ENCODE data around the gene TDRD3. TPM values are rescaled to one million over a fixed set of nuclear protein-coding genes. Genes with fewer than 3 reads are reported as not detected.

Gene TDRD3
- total RNA-seq, 1 donor from 2014 or later = 3.0 TPM

DNA sequence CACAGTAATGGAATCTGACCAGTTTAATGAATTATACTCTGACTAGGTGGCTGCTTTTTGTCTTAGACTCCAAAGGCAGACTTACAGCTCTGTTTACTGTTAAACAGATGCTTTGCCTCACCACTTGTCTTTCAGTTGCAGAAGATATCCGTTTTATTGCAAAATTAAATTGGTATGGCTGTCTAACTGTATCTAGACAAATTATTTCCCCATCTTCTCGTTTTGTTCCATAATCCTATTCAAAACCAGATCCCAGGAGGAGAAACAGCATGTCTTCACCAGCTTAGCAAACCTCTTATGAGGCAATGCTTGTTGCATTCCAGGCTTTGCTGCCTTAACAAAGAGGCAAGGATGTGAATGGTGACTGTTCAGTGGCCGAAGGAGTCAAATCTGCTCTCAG lies 215.6 kb downstream of the TDRD3 start:
- intact Hi-C loops (cut with DNase I) = no loop called here

DNA sequence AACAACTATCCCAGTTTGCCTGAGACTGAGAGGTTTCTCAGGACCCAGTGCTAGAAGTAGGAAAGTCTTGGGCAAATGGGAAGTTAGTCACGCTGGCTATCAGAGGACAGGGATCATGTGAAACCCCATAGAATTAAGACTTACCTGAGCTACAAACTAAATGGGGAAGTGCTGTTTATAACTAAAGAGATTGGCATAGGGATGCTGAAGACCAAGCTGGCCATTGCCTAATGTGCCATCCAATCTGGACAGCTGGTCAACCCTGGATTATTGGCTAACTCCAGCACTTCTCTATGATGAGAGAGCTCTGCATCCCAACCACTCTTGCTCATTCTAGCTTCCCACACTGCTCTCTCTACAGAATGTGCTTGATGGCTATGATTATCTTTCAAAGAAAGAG lies 216.1 kb downstream of the TDRD3 start:
- Histone ChIP-seq H3K27me3 (no peaks in the 10 kb centered on the region), H3K4me1 (no peaks in the 10 kb centered on the region), H3K4me3 (no peak overlapping the region), H3K9me3 (no peaks in the 10 kb centered on the region), H3K36me3 (no peaks in the 10 kb centered on the region), H3K27ac (no peak overlapping the region)
- TF ChIP-seq, protein P1, sequence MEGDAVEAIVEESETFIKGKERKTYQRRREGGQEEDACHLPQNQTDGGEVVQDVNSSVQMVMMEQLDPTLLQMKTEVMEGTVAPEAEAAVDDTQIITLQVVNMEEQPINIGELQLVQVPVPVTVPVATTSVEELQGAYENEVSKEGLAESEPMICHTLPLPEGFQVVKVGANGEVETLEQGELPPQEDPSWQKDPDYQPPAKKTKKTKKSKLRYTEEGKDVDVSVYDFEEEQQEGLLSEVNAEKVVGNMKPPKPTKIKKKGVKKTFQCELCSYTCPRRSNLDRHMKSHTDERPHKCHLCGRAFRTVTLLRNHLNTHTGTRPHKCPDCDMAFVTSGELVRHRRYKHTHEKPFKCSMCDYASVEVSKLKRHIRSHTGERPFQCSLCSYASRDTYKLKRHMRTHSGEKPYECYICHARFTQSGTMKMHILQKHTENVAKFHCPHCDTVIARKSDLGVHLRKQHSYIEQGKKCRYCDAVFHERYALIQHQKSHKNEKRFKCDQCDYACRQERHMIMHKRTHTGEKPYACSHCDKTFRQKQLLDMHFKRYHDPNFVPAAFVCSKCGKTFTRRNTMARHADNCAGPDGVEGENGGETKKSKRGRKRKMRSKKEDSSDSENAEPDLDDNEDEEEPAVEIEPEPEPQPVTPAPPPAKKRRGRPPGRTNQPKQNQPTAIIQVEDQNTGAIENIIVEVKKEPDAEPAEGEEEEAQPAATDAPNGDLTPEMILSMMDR (IDR thresholded peaks at IDR 0.05) = no peak
- intact Hi-C loops (cut with DNase I) = no loop called here
- DNase-seq (ENCODE audit: low spot score in 2 of 2) = no peak

More for the DNA sequence above, 215.6 kb downstream of the TDRD3 start:
- no peaks in the 10 kb centered on the region for H3K36me3 ChIP-seq
- H3K4me1 ChIP-seq = no peaks in the 10 kb centered on the region
- H3K27ac ChIP-seq = no peak overlapping the region
- H3K4me3 ChIP-seq = no peak overlapping the region
- DNase-seq (ENCODE audit: low spot score in 2 of 2) = no peak
- TF ChIP-seq, protein P1 (IDR thresholded peaks at IDR 0.05) = no peak
- H3K27me3 ChIP-seq = no peaks in the 10 kb centered on the region
- H3K9me3 ChIP-seq = no peaks in the 10 kb centered on the region

DNA sequence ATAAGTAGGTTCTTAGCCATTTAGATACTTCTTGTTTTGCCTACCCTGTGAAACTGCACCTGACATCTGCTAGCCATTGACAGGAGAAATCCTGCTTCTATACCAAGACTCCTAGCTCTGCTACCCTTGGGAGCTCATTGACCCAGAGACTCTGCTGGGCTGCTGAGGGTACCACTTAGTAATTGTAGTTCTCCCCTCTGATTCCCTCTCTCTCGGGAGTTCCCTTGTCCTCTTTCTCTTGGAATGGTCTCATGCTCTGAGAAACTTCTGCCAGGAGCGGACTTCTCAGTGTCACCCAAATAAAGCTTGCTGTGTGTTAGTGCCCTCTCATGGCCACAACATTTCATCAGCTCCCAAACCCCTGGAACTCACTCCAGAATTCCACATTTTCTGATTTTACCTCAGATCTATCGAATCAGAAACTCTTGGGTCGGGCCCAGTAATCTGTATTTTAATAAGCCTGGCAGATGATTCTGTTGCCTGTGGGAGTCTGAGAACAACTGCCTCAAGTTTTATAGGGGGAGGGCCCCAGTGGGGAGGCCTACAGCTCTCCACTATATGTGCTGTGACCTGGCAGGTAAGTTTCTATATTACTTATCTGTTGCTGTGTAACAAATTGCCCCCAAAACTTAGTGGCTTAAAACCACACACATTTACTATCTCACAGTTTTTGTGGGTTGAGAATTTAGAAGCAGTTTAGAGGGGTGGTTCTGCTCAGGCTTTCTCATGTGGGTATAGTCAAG lies 221.1 kb downstream of the TDRD3 start:
- H3K36me3 ChIP-seq = no peaks in the 10 kb centered on the region
- no peaks in the 10 kb centered on the region for H3K27me3 ChIP-seq
- H3K4me3 ChIP-seq = no peak overlapping the region
- DNase-seq (ENCODE audit: low spot score in 2 of 2) = no peak
- TF ChIP-seq, protein P1 (IDR thresholded peaks at IDR 0.05) = peak in 1 of 3 experiments; percentile 23
- H3K27ac ChIP-seq = no peak overlapping the region
- no peaks in the 10 kb centered on the region for H3K4me1 ChIP-seq
- no peaks in the 10 kb centered on the region for H3K9me3 ChIP-seq
- intact Hi-C loops (cut with DNase I) = no loop called here

DNA sequence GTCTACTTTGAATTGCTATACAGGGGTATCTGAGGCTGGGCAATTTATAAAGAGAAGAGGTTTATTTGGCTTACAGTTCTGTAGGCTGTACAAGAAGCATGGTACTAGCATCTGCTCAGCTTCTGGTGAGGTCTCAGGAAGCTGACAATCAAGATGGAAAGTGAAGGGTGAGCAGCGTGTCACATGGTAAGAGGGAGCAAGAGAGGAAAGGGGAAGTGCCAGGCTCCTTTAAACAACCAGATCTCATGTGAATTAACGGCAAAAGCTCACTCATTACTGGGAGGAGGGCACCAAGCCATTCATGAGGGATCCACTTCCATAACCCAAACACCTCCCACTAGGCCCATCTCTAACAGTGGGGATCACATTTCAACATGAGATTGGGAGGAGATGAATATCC lies 222.4 kb downstream of the TDRD3 start:
- Histone ChIP-seq H3K27me3 (no peaks in the 10 kb centered on the region), H3K4me1 (no peaks in the 10 kb centered on the region), H3K36me3 (no peaks in the 10 kb centered on the region), H3K4me3 (no peak overlapping the region), H3K27ac (no peak overlapping the region), H3K9me3 (no peaks in the 10 kb centered on the region)
- DNase-seq (ENCODE audit: low spot score in 2 of 2) = no peak
- intact Hi-C loops (cut with DNase I) = no loop called here
- TF ChIP-seq, protein P1 (IDR thresholded peaks at IDR 0.05) = no peak

DNA sequence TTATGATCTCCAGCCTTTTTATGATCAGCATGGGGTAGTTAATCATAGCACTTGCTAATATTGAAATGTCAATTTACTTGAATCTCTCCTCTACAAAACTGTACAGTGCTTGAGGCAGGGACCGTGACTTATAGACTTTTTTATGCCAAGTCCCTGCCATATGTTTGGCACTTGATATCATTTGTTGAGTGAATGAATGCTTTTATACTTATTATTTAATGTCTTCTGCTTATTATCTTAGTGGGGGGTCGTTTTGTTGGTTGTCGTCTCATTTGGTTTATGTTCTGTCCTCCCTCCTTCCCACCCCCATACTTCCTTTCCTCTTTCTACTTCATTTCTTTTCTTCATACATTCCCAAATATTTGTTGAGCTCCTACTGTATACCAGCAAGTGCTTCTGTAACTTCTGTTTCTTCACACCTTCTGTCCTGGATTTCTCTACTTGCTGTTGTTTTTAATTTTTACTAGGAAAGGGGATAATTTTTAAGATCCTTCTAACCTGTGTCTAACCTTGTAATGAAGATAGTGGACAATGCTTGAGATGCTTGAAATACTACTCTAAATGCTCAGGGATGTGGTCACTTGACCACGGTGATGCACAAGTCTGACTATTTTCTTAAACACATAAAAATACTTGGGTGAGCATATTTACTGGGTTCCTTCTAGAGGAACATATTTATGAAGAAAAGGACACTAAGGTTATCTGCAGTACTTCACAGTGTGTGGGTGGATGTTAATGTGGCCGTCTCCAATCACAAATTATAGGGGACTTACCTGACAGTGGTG lies 223.8 kb downstream of the TDRD3 start:
- intact Hi-C loops (cut with DNase I) = no loop called here
- no peaks in the 10 kb centered on the region for H3K27me3 ChIP-seq
- no peaks in the 10 kb centered on the region for H3K36me3 ChIP-seq
- no peak overlapping the region for H3K4me3 ChIP-seq
- H3K4me1 ChIP-seq = no peaks in the 10 kb centered on the region
- TF ChIP-seq, protein P1 (IDR thresholded peaks at IDR 0.05) = no peak
- H3K27ac ChIP-seq = no peak overlapping the region
- DNase-seq (ENCODE audit: low spot score in 2 of 2) = no peak
- H3K9me3 ChIP-seq = no peaks in the 10 kb centered on the region

All from ascending aorta (tissue), 2 donors.